T-cell (primary cell): Measurements from ENCODE around the gene PCGF1. TPM values are rescaled to one million over a fixed set of nuclear protein-coding genes. Genes with fewer than 3 reads are reported as not detected.

Source experiments
- ATAC-seq, 4 experiments: fragments of 200-7000 bp in 3 of 4; fragments of 150-1000 bp in 1 of 4; cut with Tn5 transposase; replicated peaks in 1 of 4; 1 replicate in 3 of 4; 2 replicates in 1 of 4; pipeline ENCODE4 v1.10.0; 2021; ENCODE audit warnings: moderate library complexity in 3 of 4, mild to moderate bottlenecking in 2 of 4, moderate number of reproducible peaks in 1 of 4
- CTCF ChIA-PET, 2 donors: fragments of 300-600 bp; sonication (Branson Sonifier 250); formaldehyde crosslinking; loops; one replicate each; lab custom pipeline; 2022; ENCODE audit warnings: antibody characterized with exemption in 2 of 2; lab: Charles Lee
- POLR2A ChIA-PET, 2 donors: fragments of 300-600 bp; sonication (Branson Sonifier 250); formaldehyde crosslinking; loops; one replicate each; lab custom pipeline; 2022; ENCODE audit warnings: antibody characterized with exemption in 2 of 2; lab: Charles Lee
- DNase-seq, 35 experiments: peaks; one replicate each; pipeline versions ENCODE4 v3.0.0 to v3.0.0-alpha.2; 2013 to 2023
- H3K27ac ChIP-seq: one replicate; pipeline ENCODE4 v1.5.1; 2013; ENCODE audit warnings: low read length
- H3K27me3 ChIP-seq, 2 experiments: replicated peaks in 1 of 2; 1 replicate in 1 of 2; 2 replicates in 1 of 2; pipeline versions ENCODE4 v1.6.1 to v1.7.0; 2013; ENCODE audit warnings: low read length in 1 of 2, mixed read lengths in 1 of 2; ENCODE audit not compliant: control insufficient read depth in 2 of 2, insufficient read depth in 2 of 2; ENCODE audit errors: extremely low read depth in 1 of 2
- H3K36me3 ChIP-seq, 2 donors: 1 replicate in 1 of 2; 2 replicates in 1 of 2; pipeline versions ENCODE4 v1.6.1 to v1.7.0; 2013; ENCODE audit warnings: low read length in 1 of 2; ENCODE audit not compliant: control insufficient read depth in 2 of 2, insufficient read depth in 1 of 2; ENCODE audit errors: extremely low read depth in 1 of 2
- H3K4me1 ChIP-seq, 2 experiments: 1 replicate in 1 of 2; 2 replicates in 1 of 2; pipeline versions ENCODE4 v1.6.1 to v1.7.0; 2013; ENCODE audit warnings: low read length in 2 of 2, mixed read lengths in 1 of 2; ENCODE audit not compliant: insufficient read depth in 2 of 2, control insufficient read depth in 1 of 2; ENCODE audit errors: extremely low read depth in 1 of 2
- H3K4me3 ChIP-seq, 2 donors: 1 replicate in 1 of 2; 2 replicates in 1 of 2; pipeline versions ENCODE4 v1.5.1 to v1.7.0; 2013; ENCODE audit warnings: mild to moderate bottlenecking in 2 of 2, low read length in 1 of 2, moderate library complexity in 1 of 2; ENCODE audit not compliant: control insufficient read depth in 1 of 2; ENCODE audit errors: extremely low read depth in 1 of 2
- H3K9me3 ChIP-seq: 2 replicates; pipeline ENCODE4 v1.7.0; 2013
- H3K27ac Mint-ChIP-seq, 2 donors: one replicate each; pipeline ENCODE4 v1.8.0; 2020 to 2021; ENCODE audit warnings: mild to moderate bottlenecking in 2 of 2, mixed read lengths in 2 of 2
- H3K27me3 Mint-ChIP-seq, 2 donors: one replicate each; pipeline ENCODE4 v1.8.0; 2021 to 2022; ENCODE audit warnings: mixed read lengths in 2 of 2
- H3K36me3 Mint-ChIP-seq: one replicate; pipeline ENCODE4 v1.8.0; 2021; ENCODE audit warnings: mixed read lengths
- H3K4me1 Mint-ChIP-seq, 3 donors: one replicate each; pipeline ENCODE4 v1.8.0; 2020 to 2022; ENCODE audit warnings: mixed read lengths in 3 of 3, mild to moderate bottlenecking in 1 of 3
- H3K4me3 Mint-ChIP-seq, 3 donors: one replicate each; pipeline ENCODE4 v1.8.0; 2020 to 2022; ENCODE audit warnings: mild to moderate bottlenecking in 3 of 3, mixed read lengths in 3 of 3, moderate library complexity in 3 of 3
- H3K9me3 Mint-ChIP-seq, 3 donors: one replicate each; pipeline ENCODE4 v1.8.0; 2020 to 2022; ENCODE audit warnings: mixed read lengths in 3 of 3
- WGBS: methylation state at CpG from one replicate; pipeline ENCODE4 v1.1.5; 2013; ENCODE audit warnings: missing lambda C conversion rate; ENCODE audit not compliant: insufficient coverage; 5-methylcytosine and 5-hydroxymethylcytosine counted together
- total RNA-seq, 35 experiments: library from RNA in 6 of 35; stranded (reverse) in 6 of 35; fragments of 120-200 nt in 1 of 35; gene quantifications; one replicate each; pipeline versions ENCODE4 v1.2.1 to v1.2.4 and lab custom pipeline; 2013 to 2026

The PCGF1 gene
- total RNA-seq, 5 donors from 2014 or later (not counting 1 experiment from before 2014, with no cell fraction given), result 17.6 to 34.3 (median 28.0) TPM

GRCh38 chr2:74501335-74502071, 6.0 kb downstream of the PCGF1 start:
- no peak overlapping the region for H3K27ac Mint-ChIP-seq
- H3K9me3 Mint-ChIP-seq, result no peaks in the 10 kb centered on the region
- H3K27me3 ChIP-seq, result peaks cover 23 to 89% of the 10 kb centered on the region in 2 experiments
- POLR2A ChIA-PET, result no interaction called here
- H3K36me3 ChIP-seq, result peaks cover 9 to 15% of the 10 kb centered on the region in 2 donors
- no peak overlapping the region for H3K4me3 ChIP-seq
- no peak overlapping the region for H3K27ac ChIP-seq
- peaks cover 54 to 78% of the 10 kb centered on the region in 2 donors for H3K27me3 Mint-ChIP-seq
- peak overlapping the region; percentile 67 to 70 (median 68) for H3K4me3 Mint-ChIP-seq
- H3K4me1 Mint-ChIP-seq, result peaks cover 43 to 68% (median 57%) of the 10 kb centered on the region in 3 donors
- WGBS, result 87% methylated on average over 12 of the region's 18 CpGs
- no peak for DNase-seq
- H3K36me3 Mint-ChIP-seq, result peaks cover 22% of the 10 kb centered on the region
- ATAC-seq, result no peak
- no peaks in the 10 kb centered on the region for H3K9me3 ChIP-seq
- CTCF ChIA-PET, result interaction anchor here in 1 of 2 donors (0.5 kb wide), 2 partner anchors 100 to 752 kb away, joined by 4 to 5 read pairs; no protein-coding TSS in a partner anchor
- H3K4me1 ChIP-seq, result peaks cover 9 to 66% of the 10 kb centered on the region in 2 experiments

- ATAC-seq (no peak), DNase-seq (no peak)
- Mint-ChIP-seq H3K36me3 (peaks cover 17% of the 10 kb centered on the region), H3K4me3 (peak overlapping the region in 1 of 3 donors; percentile 82), H3K27me3 (peaks cover 53 to 75% of the 10 kb centered on the region in 2 donors), H3K9me3 (no peaks in the 10 kb centered on the region), H3K27ac (no peak overlapping the region), H3K4me1 (peaks cover 41 to 63% (median 53%) of the 10 kb centered on the region in 3 donors)
- ChIA-PET CTCF (interaction anchor here (1.0 to 1.4 kb wide), 2 partner anchors 87 to 672 kb away, joined by 3 read pairs; no protein-coding TSS in a partner anchor), POLR2A (no interaction called here)
- peaks cover 23 to 81% of the 10 kb centered on the region in 2 experiments for H3K27me3 ChIP-seq
- H3K4me3 ChIP-seq, result no peak overlapping the region
- H3K9me3 ChIP-seq, result no peaks in the 10 kb centered on the region
- H3K27ac ChIP-seq, result no peak overlapping the region
- H3K4me1 ChIP-seq, result peaks cover 7 to 57% of the 10 kb centered on the region in 2 experiments
- peaks cover 5 to 10% of the 10 kb centered on the region in 2 donors for H3K36me3 ChIP-seq
Measured at GRCh38 chr2:74500578-74500946, 6.9 kb downstream of the PCGF1 start.

DNA sequence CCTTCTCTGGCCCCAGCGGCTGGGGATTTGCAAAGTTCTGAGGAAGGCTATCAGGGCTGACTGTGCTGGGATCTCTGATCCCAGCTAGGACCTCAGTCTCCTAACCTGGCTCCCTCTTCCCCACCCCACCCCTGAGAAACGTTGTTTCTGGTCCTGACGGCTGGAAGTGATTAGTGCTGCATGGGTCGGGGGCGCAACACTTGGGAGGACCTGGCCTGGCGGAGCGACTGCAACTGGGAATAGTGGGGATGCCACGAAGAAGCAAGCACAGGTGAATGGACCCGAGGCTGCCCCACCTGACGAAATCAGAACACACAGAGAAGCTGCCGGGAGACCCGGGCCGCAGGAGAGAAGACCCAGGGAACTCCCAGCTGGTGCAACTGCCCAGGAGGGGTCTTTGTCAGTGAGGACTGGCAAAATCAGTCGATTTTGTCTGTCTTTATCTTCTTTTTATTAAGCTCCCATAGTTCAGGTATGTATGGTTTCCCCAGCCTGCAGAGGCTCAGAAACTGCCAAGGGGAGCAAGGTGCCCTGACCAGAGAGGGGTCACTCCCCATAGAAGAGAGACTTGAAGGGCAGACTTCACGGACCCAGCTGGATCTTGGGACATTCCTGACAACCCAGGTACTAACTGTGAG, 7.4 kb downstream of the PCGF1 start:
- 63% methylated on average over 10 of the region's 15 CpGs for WGBS
- Histone ChIP-seq H3K4me3 (no peak overlapping the region), H3K36me3 (peaks cover under 1 to 5% of the 10 kb centered on the region in 2 donors), H3K27me3 (peaks cover 23 to 76% of the 10 kb centered on the region in 2 experiments), H3K27ac (no peak overlapping the region), H3K9me3 (no peaks in the 10 kb centered on the region), H3K4me1 (peaks cover 6 to 54% of the 10 kb centered on the region in 2 experiments)
- Mint-ChIP-seq H3K4me3 (peak overlapping the region in 2 of 3 donors; percentile 13 to 82), H3K36me3 (peaks cover 12% of the 10 kb centered on the region), H3K27ac (no peak overlapping the region), H3K27me3 (peaks cover 51 to 70% of the 10 kb centered on the region in 2 donors), H3K4me1 (peaks cover 37 to 58% (median 51%) of the 10 kb centered on the region in 3 donors), H3K9me3 (no peaks in the 10 kb centered on the region)
- ChIA-PET CTCF (interaction anchor here (1.0 to 1.4 kb wide), 2 partner anchors 87 to 672 kb away, joined by 3 read pairs; no protein-coding TSS in a partner anchor), POLR2A (no interaction called here)
- no peak for ATAC-seq
- DNase-seq, result no peak

GRCh38 chr2:74499267-74499939, 8.1 kb downstream of the PCGF1 start, which contains the start of gene LBX2:
LBX2 (minus strand) TSS chr2:74499603; CDS start chr2:74499537, 66 bp downstream.
- Mint-ChIP-seq H3K4me3 (peak within 1 kb of the TSS; percentile 76 to 82 (median 81)), H3K4me1 (peaks cover 31 to 51% (median 46%) of the 10 kb centered on the region in 3 donors), H3K27ac (peak within 1 kb of the TSS in 1 of 2 donors; percentile 52), H3K9me3 (no peaks in the 10 kb centered on the region), H3K27me3 (peaks cover 44 to 63% of the 10 kb centered on the region in 2 donors), H3K36me3 (peaks cover 5% of the 10 kb centered on the region)
- Histone ChIP-seq H3K27ac (no peak within 1 kb of the TSS), H3K36me3 (no peaks in the 10 kb centered on the region), H3K4me1 (peaks cover 6 to 54% of the 10 kb centered on the region in 2 experiments), H3K4me3 (peak within 1 kb of the TSS; percentile 48 to 61), H3K27me3 (peaks cover 23 to 71% of the 10 kb centered on the region in 2 experiments), H3K9me3 (no peaks in the 10 kb centered on the region)
- ChIA-PET CTCF (interaction anchor here (1.0 to 1.4 kb wide), 2 partner anchors 88 to 671 kb away, joined by 3 read pairs; no protein-coding TSS in a partner anchor), POLR2A (interaction anchor here in 1 of 2 donors (0.6 kb wide), 1 partner anchor 25 kb away, joined by 3 read pairs; no protein-coding TSS in a partner anchor)
- ATAC-seq (peak in 2 of 4 experiments; percentile 22 to 40), DNase-seq (peak in 2 of 35 experiments; percentile 22 to 38)
- 12% methylated on average over 56 of the region's 65 CpGs for WGBS

DNA sequence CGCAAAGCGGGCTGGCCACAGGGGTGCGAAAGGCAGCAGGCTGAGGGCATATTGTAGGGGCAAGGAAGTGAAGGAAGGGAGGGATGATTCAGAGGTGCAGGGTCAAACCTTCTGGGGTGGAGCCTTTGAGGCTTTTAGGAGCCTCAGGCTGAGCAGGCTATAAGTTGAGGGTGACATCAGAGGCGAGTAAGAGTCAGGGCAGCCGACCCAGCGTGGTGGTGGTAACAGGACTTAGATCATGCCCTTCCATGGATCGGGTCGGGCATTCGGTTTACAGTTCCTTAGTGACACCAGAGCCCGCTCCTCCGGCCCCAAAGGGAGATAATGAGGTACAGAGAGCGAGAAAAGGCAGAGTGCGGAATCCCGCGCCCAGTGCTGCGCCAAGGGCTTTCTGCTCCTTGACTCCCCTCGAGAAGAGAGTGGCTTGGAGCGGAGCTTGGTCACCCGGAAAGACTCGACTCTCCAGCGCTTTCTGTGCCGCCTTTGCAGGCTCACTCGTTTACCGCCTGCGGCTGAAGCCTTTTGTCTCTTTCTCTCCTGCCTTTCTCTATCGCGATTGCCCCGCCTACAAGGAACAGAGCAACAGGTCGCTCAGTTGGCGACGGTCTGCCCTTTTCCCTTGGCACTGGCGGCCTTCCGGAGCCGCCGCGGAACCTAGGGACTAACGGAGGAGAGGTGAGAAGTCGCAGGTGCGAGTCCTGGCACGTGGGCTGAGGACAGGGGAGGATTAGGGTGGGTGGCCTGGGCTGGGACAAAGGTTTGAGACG, 8.8 kb downstream of the PCGF1 start:
- Histone ChIP-seq H3K4me1 (peaks cover 6 to 48% of the 10 kb centered on the region in 2 experiments), H3K27ac (no peak overlapping the region), H3K27me3 (peaks cover 17 to 64% of the 10 kb centered on the region in 2 experiments), H3K36me3 (peaks cover 0 to 4% of the 10 kb centered on the region in 2 donors), H3K9me3 (no peaks in the 10 kb centered on the region), H3K4me3 (peak overlapping the region; percentile 48 to 61)
- Mint-ChIP-seq H3K4me3 (peak overlapping the region; percentile 76 to 82 (median 81)), H3K36me3 (peaks cover 7% of the 10 kb centered on the region), H3K4me1 (peaks cover 25 to 44% (median 40%) of the 10 kb centered on the region in 3 donors), H3K9me3 (no peaks in the 10 kb centered on the region), H3K27ac (peak overlapping the region in 1 of 2 donors; percentile 52), H3K27me3 (peaks cover 39 to 56% of the 10 kb centered on the region in 2 donors)
- peak in 2 of 35 experiments; percentile 15 to 27 for DNase-seq
- peak; percentile 23 to 41 (median 30) for ATAC-seq
- ChIA-PET POLR2A (interaction anchor here in 1 of 2 donors (0.6 kb wide), 1 partner anchor 25 kb away, joined by 3 read pairs; no protein-coding TSS in a partner anchor), CTCF (interaction anchor here in 1 of 2 donors (0.6 kb wide), 1 partner anchor 519 kb away, joined by 3 read pairs; no protein-coding TSS in a partner anchor)
- WGBS, result 2% methylated on average over 39 of the region's 41 CpGs
